Amygdala (tissue), 56 donors: ENCODE results near the gene CENPP.

ENCODE experiments used
- DNase-seq, 56 donors: peaks; one replicate each; lab custom pipeline; 2025; lab: John Stamatoyannopoulos, UW

Gene CENPP

GRCh38 chr9:92527832-92528521, 202.2 kb downstream of the CENPP start:
- no peak for DNase-seq

- DNase-seq = no peak
Observed at GRCh38 chr9:92528522-92528849, 202.7 kb downstream of the CENPP start.

- no peak for DNase-seq
Observed at GRCh38 chr9:92529124-92529523, 203.4 kb downstream of the CENPP start.

DNA sequence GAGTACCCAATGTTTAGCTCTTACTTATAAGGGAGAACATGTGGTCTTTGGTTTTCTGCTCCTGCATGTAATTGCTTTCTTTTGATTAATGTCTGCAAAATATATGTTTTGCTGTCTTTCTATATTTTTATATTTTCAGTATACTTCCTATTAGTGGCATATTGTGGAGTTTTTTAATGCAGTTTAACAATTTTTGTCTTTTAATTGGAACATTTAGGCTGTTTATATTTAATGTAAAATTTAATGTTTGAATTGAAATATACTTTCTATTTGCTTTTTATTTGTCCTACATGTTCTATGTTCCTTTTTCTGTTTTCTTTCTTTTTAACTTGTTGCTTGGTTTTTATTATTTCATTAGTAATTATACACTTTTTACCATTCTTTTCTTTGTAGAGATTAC, 205.1 kb downstream of the CENPP start:
- DNase-seq = no peak

DNA sequence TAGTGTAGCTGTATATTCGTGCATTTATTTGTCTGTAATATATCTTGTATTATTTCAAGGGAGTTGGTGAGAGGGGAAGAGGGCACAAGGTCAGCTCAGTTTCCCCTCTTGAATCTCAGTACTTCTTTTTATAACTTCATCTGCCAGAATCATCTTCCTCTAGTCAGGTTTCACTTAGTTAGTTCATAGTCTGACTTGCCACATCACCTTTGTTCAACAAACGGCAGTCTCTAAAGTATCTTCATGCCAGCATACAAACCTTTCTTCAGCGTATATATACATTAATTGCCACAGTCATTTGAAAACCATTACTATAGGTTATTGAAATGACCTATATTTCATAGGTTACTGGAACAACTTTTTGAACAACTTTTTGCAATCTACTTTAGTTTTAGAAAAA, 208.5 kb downstream of the CENPP start:
- no peak for DNase-seq

DNA sequence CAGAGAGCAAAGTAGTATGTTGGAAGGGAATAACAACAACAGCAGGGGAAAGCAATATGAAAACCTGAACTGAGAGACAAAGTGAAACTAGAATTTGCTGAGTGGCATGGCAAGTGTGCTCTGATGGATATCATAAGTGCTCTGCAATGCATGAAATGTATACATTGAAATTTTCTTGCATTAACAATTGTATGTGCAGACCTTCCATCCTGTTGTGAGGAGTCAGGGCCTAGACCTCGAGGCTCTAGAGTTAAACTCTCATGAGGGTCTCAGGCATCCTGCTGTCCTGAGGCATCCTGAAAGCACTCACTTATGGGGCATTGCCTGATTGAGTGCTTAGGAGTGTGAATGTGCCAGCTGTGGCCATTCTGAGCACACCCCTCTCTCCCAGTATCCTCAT, 208.9 kb downstream of the CENPP start:
- no peak for DNase-seq

DNA sequence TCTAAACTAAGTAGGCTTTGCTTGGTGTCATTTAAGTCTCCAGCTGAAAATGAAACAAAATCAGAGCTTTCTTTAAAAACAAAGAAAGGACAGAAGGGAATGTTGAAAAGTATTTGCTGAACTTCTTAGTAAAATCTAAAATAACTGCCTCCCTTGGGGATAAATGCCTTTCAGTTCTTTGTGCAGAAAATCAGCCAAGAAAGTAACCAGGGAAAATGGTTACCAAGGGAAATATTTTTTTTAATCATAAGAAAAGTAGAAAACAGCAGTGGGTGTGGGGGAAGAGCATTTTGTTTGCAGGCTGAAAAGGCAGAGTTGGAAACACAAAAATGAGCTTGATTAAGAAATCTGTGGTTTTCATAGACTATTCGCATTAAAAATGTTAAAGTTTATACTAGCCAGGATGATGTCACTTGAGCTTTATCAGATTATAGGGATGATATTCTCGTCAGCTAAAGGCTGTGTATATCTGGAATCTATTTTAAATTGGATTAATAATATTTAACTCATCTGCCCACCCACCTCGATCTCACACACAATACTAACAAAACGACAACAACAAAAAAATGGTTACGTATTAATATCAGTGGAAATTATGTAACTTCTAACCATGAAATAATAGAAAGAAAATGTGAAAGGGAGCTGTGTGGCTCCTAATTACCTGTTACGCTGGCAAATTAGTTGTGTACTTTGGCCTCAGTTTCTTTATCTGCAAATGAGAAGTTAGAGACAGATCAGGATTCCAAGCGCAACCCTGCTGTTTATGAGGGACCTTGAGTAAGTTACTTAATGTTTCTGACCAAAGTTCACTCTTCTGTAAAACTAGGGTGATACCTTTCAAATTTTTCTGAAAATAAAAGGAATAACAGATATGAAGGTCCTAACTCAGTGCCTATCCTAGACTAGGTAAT, 210.4 kb downstream of the CENPP start, which contains the start of gene ECM2:
Gene ECM2, minus strand, starts transcription at position 51 of the 911 bp plus-strand sequence. CDS start 13,124 bp downstream, outside the sequence.
- DNase-seq = no peak

DNA sequence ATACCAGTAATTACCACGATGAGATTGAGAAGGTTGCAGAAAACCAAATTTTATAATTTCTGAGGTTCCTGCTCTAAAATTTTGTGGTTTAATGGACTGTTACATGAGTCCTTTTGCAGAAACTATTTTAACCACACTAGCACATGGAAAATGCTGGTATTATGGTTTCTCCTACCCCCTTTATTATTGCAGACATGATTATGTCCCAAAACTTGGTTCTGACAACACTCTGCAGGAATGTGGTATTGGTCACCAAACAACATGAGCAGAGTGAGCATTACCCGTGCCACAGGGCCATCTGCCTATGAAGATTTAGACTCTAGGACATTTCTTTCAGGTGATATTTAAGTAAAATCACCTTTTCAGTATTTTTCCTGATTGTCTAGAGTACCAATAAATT, 212.8 kb downstream of the CENPP start:
- DNase-seq = no peak

- no peak for DNase-seq
Observed at GRCh38 chr9:92543972-92544371, 218.2 kb downstream of the CENPP start.

DNA sequence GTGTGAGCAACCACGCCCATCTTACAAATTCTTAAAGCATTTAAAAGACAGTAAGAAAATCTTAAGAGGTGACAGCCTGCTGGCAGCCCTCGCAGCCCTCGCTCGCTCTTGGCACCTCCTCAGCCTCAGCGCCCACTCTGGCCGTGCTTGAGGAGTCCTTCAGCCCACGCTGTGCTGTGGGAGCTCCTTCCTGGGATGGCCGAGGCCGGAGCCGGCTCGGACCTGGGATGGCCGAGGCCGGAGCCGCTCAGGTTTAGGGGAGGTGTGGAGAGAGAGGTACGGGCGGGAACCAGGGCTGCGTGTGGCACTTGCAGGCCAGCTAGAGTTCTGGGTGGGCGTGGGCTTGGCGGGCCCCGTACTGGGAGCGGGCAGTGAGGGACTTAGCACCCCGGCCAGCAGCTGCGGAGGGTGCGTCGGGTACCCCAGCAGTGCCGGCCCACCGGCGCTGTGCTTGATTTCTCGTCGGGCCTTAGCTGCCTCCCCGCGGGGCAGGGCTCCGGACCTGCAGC, 219.3 kb downstream of the CENPP start:
- no peak for DNase-seq

GRCh38 chr9:92547356-92547755, 221.6 kb downstream of the CENPP start:
- no peak for DNase-seq

DNA sequence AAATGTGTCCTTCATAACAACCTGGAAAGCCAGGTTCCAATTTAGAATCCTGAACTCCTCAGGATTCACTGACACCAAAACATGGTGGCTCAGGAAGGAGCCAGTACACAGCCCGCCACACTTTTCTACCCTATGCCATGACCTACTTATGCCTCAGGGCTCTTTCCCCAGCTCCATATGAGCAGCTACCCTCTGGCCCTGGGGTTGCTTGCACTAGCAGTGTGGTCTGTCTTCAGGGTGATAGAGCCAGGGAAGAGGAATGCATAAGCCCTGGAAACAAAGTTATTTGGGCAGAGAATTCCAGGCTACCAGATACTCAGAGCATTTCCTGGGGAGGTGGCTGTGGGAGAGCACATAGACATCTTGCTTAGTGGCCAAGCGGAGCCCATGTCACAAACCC, 225.0 kb downstream of the CENPP start:
- DNase-seq = no peak

DNA sequence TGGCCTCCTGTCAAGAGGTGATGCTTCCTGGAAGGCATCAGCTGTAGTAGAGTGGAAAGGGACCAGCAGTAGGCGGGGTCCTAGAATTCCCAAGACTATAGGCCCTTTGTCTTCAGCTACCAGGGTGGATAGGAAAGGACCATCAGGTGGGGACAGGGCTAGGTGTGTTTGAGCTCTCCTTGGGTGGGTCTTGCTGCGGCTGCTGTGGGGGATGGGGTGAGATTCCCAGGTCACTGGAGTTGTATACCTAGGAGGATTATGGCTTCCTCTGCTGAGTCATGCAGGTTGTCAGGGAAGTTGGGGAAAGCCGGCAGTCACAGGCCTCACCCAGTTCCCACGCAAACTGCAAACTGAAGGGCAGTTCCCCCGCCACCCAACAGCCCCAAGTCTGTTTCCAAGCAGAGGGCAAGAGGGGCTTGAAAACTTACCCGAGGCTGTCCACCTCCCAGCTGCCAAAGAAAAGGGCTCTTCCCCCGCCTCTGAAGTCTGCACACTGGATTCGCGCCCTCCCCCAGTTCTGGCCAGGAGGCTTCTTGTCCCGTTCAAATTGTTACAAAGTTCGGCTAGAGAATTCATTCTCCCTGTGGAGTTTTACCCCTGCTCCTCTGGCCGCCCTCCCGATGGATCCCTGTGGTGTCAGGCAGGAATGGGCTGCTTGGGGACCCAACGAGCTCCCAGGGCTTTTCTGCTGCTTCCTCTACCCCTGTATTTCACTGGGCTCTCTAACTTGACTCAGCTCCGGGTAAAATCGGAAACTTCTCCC, 233.0 kb downstream of the CENPP start:
- DNase-seq = no peak

- no peak for DNase-seq
Observed at GRCh38 chr9:92561374-92562330, 235.9 kb downstream of the CENPP start.

GRCh38 chr9:92562461-92562967, 236.8 kb downstream of the CENPP start:
- no peak for DNase-seq

- no peak for DNase-seq
Observed at GRCh38 chr9:92563116-92564100, 237.7 kb downstream of the CENPP start.

GRCh38 chr9:92564504-92564903, 238.8 kb downstream of the CENPP start:
- DNase-seq = no peak

DNA sequence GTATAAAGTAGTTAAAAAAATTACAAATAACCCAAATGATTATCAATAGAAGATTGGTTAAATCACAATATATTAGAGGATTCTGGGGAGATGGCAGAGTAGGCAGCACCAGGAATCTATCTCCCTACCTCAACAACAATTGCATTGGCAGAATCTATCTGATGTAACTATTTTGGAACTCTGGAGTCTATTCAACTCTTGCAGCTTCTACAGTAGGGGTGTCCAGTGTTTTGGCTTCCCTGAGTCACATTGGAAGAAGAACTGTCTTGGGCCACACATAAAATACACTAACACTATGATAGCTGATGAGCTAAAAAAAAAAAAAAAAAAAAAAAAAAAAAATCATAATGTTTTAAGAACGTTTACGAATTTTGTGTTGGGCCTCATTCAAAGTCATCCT, 239.2 kb downstream of the CENPP start:
- DNase-seq = no peak
